HG03045 (cell line): ENCODE measurements around the gene PRKN.
"Not testable (repeated sequence)": the region's sequence is repeated elsewhere in the genome, so short reads cannot be mapped to it uniquely, and the experiment has no call there.

Experiments
- ATAC-seq: cut with Tn5 transposase; IDR thresholded peaks from one replicate; pipeline ENCODE4 v1.9.1; 2021; ENCODE audit warnings: mild to moderate bottlenecking, moderate library complexity; ENCODE audit not compliant: unreplicated experiment

The PRKN gene

DNA sequence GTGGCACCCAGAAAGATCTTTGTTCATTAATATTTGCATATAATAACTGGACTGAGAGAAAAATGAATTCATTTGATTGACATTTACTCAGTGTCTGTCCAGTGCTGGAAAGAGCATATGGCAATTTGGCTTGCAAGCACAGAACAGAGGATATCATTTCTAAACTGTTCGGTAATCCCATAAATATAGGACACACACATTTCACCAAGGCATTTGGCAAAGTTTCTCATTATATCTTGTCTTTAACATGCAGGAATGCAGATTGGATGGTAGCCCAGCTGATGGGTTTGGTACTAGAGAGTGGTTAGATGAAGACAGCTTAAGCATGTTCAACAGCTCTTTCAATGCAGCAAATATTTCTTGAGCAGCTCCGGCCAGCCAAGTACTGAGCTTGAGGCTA lies 259.2 kb downstream of the PRKN start:
- no peak for ATAC-seq

DNA sequence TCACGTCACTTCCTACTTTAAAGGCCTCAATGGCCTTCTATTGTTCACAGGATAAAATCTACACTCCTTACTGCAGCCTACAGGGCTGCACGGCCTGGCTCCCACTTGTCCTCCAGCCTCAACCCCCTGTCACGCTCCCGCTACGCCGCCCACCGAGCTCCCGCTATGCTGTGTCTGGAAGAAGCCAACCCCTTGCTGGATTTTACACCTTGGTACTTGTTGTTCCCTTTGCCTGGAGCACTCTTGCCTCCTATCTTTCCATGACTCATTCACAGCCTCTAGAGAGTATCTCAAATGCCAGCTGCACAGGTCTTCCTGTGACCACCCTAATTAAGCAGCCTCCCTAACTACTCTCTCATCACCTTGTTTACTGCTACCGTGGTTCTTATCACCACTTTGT lies 259.9 kb downstream of the PRKN start:
- ATAC-seq = no peak

DNA sequence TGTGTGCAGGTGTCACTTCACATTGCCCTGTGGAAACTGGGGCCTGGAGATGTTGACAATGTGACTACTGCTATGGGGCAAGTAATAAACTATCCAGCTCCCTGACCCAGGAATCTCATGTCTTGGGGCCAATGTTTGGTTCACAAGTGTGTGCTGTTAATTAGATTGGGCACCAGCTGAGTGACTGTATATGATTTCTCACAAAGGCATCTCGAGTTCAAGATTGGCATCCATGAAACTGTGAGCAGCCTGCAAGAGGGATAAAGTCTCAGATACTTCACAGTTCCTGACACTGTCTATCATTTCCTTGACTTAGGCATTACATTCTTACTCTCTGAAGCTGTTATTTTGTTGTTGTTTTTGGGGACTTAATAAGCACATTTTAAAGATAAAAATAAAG lies 264.0 kb downstream of the PRKN start:
- no peak for ATAC-seq

DNA sequence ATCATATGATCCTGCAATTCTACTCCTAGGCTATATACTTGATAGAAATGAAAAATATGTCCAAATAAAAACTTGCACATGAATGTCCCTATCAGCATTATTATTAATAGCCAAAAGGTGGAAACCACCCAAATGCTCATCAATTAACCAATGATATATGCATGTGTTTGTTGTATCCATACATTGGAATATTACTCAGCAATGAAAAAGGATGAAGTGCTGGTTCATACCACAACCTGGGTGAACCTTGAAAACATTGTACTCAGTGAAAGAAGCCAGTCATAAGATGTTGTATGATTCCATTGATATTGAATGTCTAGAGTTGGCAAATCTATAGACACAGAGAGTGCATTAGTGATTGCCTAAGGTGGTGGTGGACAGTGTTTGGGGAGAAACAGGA lies 267.6 kb downstream of the PRKN start:
- no peak for ATAC-seq

DNA sequence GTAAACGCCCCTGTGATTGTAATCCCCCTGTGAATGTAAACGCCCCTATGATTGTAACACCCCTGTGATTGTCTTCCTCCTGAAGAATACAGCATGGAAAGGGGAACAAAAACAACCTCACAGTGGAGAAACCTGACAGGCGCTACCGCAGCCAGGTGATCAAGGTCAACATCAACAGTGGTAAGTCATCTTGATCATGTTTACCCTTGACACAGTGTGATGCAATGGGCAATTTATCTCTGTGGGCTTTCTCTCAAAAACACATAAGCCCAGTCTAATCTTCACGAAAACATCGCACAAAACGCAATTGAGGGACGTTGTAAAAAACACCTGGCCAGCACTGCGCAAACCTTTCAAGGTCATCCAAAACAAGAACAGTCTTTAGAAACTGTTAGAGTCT lies 277.2 kb downstream of the PRKN start:
- ATAC-seq = no peak

DNA sequence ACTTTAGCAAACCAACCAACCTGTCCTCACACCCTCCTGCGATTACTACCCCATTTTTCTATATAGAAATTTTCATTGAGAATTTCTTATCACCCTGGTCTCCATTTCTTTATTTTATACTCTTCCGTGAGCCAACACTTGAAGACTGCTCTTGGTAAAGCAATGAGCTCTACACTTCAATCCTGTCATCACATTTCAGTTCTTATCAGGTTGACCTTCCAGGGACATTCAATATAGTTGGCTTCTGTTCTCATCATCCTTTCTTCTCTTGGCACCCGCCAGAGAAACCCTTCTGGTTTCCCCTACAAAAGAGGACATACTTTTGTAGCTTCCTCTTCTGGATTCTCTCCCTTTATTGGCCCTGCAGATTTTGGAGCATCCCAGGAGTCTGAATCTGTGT lies 279.3 kb downstream of the PRKN start:
- ATAC-seq = no peak

DNA sequence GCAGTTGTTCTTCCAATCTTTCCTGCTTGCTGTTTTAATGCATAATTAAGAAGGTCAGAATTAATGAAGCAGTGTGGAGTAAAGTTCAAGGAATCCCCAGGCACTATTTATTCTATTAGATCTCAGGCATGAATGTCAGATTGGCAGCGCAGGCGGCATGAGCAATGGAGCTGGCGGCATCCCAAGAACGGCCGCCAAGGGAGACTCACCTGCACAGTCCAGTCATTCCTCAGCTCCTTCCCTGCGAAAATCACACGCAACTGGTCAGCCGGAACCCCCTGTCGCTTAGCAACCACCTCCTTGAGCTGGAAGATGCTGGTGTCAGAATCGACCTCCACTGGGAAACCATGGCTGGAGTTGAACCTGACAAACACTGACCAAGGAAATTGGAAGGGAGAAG lies 284.5 kb downstream of the PRKN start:
- ATAC-seq = no peak

DNA sequence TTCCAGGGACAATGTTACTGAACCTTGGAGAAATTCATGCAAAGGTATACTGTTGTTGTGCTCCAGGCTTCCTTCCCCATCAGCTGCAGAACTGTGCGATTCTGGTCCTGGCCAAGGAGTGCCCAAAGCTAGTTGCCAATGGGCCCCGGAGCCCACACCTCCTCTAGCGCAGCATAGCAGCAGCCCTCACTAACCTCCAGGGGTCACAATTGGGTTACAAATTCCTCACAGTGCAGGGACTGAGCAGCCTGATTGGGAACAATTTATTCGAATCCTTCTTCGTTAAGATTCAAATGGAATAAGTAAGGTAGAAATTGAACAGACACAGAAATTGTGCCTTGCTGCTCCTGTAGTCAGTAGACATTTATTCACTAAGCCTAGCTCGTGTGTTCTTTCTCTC lies 284.9 kb downstream of the PRKN start:
- ATAC-seq = no peak

DNA sequence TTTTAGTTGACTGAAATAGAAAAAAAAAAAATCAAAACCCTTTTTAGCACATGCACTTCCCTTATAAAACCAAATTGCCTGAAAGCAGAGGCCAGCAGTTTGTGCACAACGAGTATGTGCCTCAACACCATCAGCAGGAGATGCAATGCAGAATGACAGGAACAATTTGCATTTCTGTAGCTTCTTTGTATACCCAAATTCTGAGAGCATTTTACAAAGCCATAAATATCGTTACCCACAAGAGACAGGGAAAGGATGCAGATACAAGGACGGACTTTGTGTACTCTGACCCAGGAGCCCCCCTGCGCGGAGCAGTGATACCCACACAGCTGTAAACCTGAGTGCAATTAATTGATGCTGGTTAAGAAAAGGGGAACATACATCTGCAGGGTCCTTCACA lies 285.6 kb downstream of the PRKN start:
- ATAC-seq = no peak

DNA sequence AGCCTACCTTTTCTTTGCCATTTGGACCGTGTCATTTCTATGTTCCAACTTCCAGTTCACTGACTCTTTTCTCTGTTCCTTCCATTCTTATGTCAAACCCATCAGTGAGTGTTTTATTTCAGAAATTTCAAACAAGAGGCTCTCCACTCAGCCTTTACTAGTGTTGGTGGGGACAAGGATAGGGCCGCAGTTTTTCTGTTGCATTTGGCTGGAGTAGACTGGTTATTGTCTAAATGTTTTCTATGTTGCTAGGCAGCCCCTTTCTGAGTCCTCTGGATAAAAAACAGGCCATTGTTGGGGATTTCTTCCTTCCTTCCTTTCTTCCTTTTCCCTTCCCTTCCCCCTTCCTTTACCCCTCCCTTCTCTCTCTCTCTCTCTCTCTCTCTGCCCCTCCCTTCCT lies 288.6 kb downstream of the PRKN start:
- ATAC-seq = no peak

DNA sequence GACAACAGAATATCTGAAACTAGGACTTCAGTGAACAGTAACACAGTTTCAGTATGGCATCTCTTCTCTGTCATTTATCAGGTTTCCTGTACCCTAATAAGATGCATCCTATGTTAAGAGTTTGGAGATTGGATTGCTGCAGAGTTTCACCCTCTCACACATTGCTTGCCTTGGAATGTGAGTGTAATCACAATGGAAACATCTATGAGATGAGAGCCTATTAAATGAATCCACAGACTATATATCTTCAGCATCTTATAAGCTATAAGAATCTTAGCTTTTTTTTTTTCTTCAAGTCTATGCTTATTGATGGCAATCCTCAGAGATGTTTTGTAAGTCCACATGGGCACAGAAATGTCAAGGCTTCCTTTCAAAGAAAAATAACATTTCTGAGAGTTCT lies 292.5 kb downstream of the PRKN start:
- no peak for ATAC-seq

DNA sequence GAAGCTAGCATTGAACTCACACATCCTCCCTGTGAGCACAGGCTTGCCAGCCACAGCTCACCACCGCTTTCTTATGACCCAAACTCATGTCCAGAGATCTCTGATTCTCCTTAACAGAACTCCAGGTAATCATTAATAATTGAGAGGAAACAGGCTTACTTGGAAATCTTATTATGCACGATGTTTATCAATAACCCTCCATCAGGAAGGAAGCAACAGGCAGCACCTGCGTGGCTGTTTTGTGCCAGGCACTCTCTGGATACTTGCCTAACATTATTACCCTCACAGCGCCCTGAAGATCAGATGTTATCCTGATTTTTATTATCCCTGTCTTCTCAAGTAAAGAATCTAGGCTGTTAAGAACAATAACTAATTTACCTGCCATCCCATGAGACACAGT lies 306.6 kb downstream of the PRKN start:
- ATAC-seq = no peak

DNA sequence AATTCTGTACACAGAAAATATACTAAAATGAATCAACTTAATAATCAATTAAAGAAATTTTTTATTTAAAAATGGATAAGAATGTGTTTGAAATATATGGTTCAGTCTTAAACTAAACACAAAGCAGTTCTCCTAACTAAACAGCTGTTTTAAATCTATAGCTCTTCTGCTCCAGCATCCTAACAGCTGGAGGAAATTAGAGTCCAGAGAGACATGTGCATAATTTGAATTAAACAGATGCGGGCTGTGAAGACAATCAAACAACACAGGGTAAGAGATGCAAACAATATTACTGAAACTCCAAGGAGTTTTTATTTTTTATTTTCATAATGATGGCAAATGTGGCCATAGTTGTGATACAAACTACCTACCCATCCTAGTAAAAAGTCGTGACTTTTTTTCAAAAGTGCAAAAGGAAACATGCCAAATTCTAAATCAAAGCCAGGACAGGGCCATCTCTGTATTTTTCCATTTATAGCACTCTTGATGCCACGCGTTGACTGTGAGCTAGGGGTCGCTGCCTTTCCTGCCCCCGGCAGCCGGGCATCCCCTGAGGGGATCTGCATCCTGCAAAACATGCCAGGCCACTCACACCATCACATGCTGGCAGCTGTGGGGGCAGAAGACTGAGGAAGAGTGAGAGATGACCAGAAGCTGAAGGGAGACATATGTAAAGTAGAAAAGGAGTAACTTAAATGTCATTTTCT lies 310.6 kb downstream of the PRKN start:
- ATAC-seq = no peak

DNA sequence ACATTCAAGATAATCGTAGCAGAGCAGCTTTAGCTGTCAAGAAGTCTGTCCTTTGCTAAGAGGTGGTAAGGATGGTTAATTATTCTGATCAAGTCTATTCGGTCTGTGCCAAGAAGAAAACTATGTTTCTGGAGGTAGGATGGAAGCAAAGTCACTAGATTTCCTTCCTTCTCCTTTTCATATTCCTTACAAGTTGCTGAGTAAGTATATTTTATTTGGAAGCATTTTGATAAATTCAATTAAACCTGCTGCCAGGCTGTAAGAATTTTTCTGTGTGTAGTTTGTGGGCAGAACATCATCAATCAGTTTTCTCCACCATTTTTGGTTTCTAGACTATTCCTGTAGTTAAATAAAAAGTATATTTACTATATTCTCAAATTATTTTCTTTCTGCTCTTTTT lies 311.3 kb downstream of the PRKN start:
- no peak for ATAC-seq

DNA sequence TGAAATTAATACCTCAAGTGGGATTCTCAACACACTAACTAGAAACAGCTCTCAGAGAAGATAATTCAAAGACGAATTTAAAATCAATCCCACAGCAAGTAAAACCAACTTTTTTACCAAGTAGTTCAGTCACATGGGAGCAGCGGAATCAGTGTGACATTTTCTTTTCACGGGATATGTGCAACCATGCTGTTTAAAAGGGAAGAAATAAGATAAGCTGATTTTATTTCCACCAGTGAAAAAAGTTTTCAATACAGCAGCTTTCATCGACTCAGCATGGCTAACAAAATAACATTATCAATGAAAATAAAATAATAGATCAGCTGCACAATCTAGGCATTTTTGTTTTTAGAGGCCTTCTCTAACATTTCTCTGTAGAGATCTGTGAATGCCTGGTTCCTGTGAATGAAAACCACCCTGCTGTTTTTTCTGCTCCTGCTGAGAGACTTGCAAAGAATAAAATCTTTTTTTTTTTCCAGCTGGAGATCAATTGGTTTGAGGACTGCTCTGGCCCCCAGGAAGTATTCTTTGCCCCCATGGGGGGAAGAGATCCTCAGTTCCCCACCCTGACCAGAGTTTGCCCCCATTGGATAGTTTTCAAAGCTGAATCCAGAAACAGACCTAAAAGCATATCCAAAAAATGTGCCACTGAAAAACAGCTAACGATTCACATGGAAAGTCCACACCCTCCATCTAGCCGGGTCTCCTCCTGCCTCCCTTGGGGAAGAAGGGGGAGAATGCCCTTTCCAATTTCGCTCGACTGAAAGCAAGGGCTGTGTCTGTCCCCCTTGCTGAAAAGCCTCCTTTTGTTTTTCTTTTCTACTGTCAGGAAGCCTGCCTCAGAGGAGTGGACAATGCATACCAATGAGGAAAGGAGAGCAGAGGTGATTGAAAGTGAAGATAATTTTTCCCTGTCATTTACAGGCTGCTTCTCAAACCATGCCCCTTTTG lies 317.6 kb downstream of the PRKN start:
- no peak for ATAC-seq

DNA sequence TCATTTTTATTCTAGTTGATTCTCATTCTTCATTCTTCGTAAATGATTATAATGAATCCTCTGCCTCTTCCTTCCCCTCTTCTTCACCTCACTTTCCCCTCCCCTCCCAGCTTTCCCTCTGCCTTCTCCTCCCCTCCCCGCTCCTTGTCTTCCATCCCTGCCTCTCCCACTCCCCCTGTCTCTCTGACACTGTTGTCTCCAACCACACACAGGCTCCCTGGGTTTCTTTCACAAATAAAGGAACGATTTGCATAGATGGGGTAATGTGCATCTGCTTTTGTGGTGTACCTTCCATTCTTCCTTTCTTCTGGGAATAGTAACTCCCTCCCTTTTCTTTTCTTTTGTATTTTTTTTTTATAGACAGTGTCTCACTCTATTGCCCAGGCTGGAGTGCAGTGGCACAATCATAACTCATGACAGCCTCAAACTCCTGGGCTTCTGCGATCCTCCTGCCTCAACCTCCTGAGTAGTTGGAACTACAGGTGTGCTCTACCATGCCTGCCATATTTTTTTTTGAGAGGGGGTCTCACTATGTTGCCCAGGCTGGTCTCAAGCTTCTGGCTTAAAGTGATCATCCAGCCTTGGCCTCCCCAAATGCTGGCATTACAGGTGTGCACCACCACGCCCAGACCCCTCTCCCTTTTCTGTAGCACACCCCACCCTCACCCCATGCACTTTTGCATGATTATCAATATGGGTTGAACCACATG lies 318.6 kb downstream of the PRKN start:
- ATAC-seq = no peak

DNA sequence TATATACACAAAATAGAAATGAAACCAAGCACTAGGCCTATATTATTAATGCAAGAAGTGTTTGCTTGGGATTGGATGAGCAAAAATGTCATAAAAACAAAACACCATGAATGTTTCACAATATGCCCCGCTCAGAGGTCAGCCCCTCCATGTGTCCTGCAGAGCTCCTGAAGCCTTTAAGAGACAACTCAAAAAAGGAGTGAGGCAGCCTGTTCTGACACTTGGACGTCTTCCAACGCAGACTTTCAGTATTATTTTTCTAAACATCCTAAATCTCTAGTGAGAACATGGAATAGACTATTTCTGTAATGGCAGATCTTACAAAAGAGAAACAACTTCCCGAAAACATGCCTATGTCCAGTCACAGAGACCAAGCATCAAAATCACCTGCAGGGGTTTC lies 322.6 kb downstream of the PRKN start:
- ATAC-seq = no peak

DNA sequence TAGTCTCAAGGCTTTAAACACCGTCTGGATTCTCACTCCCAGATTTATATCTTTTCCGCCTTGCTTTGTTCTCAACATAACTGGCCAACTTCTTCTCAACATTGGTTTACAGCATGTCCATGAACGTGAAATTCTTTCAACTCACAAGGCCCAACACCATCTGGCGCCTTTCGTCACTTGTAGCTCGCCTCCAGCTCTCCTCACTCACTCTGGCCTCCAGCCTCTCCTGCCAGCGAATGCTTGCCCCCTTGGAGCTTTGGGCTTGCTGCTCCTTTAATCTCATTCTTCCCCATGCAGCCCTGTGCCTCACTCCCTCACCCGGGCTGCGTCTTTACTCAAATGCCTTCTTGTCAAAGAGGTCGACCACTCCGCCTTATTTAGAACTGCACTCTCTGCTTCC lies 324.5 kb downstream of the PRKN start:
- ATAC-seq = no peak

DNA sequence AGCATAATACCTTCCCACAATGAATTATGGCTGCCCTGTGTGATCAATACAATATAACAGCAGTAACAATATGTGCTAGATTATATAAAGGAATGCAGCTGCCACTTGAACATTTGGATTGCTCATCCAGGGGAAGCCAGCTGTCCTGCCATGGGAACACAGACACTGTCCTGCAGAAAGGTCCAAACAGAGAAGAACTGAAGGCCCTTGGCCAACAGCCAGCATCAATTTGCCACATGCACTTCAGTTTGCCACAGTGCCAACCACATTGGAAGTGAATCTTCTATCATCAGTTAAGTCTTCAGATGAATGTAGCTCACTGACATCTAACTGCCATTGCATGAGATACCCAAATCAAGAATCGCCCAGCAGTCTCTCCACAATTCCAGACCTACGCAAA lies 332.4 kb downstream of the PRKN start:
- no peak for ATAC-seq

DNA sequence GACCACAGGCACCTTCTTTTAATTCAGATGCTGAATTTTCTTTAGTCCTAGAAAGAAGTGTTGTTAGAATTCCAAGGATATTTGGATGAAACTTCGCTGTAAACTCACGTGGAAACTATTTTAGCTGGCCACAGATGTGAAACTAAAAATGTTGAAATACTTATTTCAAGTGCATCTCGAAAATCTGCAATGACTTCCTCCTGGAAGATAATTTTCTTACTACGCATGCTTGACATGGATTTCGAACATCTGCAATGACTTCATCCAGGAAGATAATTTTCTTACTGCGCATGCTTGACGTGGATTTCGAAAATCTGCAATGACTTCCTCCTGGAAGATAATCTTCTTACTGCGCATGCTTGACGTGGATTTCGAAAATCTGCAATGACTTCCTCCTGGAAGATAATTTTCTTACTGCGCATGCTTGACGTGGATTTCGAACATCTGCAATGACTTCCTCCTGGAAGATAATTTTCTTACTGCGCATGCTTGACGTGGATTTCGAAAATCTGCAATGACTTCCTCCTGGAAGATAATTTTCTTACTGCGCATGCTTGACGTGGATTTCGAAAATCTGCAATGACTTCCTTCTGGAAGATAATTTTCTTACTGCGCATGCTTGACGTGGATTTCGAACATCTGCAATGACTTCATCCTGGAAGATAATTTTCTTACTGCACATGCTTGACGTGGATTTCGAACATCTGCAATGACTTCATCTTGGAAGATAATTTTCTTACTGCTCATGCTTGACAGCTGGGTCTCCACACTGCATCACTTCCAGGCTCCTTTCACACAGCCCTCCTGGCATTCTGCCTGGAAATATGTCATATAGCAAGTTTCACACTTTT lies 336.4 kb downstream of the PRKN start:
- ATAC-seq = not testable (repeated sequence)
